Tibial artery (tissue), 4 donors: Measurements from ENCODE around the gene THEMIS.
"Not testable (repeated sequence)": the region's sequence is repeated elsewhere in the genome, so short reads cannot be mapped to it uniquely, and the experiment has no call there.

Experiments used
- DNase-seq, 2 donors: peaks; one replicate each; pipeline ENCODE4 v3.0.0-alpha.2; 2019
- H3K27ac ChIP-seq, 2 donors: fragments of 200-600 bp; sonication (generic) in 1 of 2; 1 replicate in 1 of 2; 2 replicates in 1 of 2; pipeline ENCODE4 v1.5.1; 2018 to 2019; ENCODE audit warnings: mild to moderate bottlenecking in 1 of 2
- H3K27me3 ChIP-seq, 2 donors: fragments of 200-600 bp; sonication (generic) in 1 of 2; one replicate each; pipeline versions ENCODE4 v1.5.1 to v1.6.0; 2016 to 2019
- H3K36me3 ChIP-seq, 3 donors: fragments of 200-600 bp; sonication (generic) in 2 of 3; one replicate each; pipeline ENCODE4 v1.5.1; 2016 to 2019; ENCODE audit warnings: mild to moderate bottlenecking in 2 of 3
- H3K4me1 ChIP-seq, 4 donors: fragments of 200-600 bp; sonication (generic) in 2 of 4; 1 replicate in 3 of 4; 2 replicates in 1 of 4; pipeline ENCODE4 v1.5.1; 2016 to 2019
- H3K4me3 ChIP-seq, 2 donors: fragments of 200-600 bp; sonication (generic) in 1 of 2; 1 replicate in 1 of 2; 2 replicates in 1 of 2; pipeline ENCODE4 v1.5.1; 2018 to 2019; ENCODE audit warnings: mild to moderate bottlenecking in 2 of 2
- H3K9me3 ChIP-seq, 3 donors: fragments of 200-600 bp; sonication (generic) in 1 of 3; one replicate each; pipeline ENCODE4 v1.5.1; 2016 to 2019
- intact Hi-C: fragments of 100-400 bp; cut with DNase I; formaldehyde crosslinking; loops from one replicate; pipeline ENCODE4 v1.15.0; 2023; ENCODE audit warnings: low total_unique reads
- TF ChIP-seq, protein P1 (sequence below), 2 experiments: fragments of 200-600 bp in 1 of 2; fragments of 450-650 bp in 1 of 2; IDR thresholded peaks; one replicate each; pipeline ENCODE4 v1.5.1; 2017 to 2019; ENCODE audit warnings: antibody characterized with exemption in 2 of 2, mild to moderate bottlenecking in 1 of 2, moderate library complexity in 1 of 2

THEMIS gene

GRCh38 chr6:127894051-127894450, 6.8 kb downstream of the THEMIS start:
- H3K27ac ChIP-seq: no peak overlapping the region
- no peaks in the 10 kb centered on the region for H3K36me3 ChIP-seq
- intact Hi-C loops: no loop called here
- H3K4me1 ChIP-seq: no peaks in the 10 kb centered on the region
- H3K27me3 ChIP-seq: no peaks in the 10 kb centered on the region
- no peaks in the 10 kb centered on the region for H3K9me3 ChIP-seq
- TF ChIP-seq, protein P1, sequence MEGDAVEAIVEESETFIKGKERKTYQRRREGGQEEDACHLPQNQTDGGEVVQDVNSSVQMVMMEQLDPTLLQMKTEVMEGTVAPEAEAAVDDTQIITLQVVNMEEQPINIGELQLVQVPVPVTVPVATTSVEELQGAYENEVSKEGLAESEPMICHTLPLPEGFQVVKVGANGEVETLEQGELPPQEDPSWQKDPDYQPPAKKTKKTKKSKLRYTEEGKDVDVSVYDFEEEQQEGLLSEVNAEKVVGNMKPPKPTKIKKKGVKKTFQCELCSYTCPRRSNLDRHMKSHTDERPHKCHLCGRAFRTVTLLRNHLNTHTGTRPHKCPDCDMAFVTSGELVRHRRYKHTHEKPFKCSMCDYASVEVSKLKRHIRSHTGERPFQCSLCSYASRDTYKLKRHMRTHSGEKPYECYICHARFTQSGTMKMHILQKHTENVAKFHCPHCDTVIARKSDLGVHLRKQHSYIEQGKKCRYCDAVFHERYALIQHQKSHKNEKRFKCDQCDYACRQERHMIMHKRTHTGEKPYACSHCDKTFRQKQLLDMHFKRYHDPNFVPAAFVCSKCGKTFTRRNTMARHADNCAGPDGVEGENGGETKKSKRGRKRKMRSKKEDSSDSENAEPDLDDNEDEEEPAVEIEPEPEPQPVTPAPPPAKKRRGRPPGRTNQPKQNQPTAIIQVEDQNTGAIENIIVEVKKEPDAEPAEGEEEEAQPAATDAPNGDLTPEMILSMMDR (IDR thresholded peaks at IDR 0.05): no peak
- no peak overlapping the region for H3K4me3 ChIP-seq
- DNase-seq: no peak

GRCh38 chr6:127893541-127893940, 7.3 kb downstream of the THEMIS start:
- Histone ChIP-seq H3K27me3 (no peaks in the 10 kb centered on the region), H3K9me3 (no peaks in the 10 kb centered on the region), H3K4me1 (no peaks in the 10 kb centered on the region), H3K4me3 (no peak overlapping the region), H3K27ac (no peak overlapping the region), H3K36me3 (no peaks in the 10 kb centered on the region)
- no peak for DNase-seq
- intact Hi-C loops: no loop called here
- TF ChIP-seq, protein P1 (IDR thresholded peaks at IDR 0.05): no peak

- Histone ChIP-seq H3K4me1 (no peaks in the 10 kb centered on the region), H3K4me3 (no peak overlapping the region), H3K36me3 (no peaks in the 10 kb centered on the region), H3K9me3 (no peaks in the 10 kb centered on the region), H3K27ac (no peak overlapping the region), H3K27me3 (no peaks in the 10 kb centered on the region)
- TF ChIP-seq, protein P1 (IDR thresholded peaks at IDR 0.05): no peak
- no peak for DNase-seq
- intact Hi-C loops: no loop called here
Measured at GRCh38 chr6:127891731-127892326, 9.0 kb downstream of the THEMIS start.

DNA sequence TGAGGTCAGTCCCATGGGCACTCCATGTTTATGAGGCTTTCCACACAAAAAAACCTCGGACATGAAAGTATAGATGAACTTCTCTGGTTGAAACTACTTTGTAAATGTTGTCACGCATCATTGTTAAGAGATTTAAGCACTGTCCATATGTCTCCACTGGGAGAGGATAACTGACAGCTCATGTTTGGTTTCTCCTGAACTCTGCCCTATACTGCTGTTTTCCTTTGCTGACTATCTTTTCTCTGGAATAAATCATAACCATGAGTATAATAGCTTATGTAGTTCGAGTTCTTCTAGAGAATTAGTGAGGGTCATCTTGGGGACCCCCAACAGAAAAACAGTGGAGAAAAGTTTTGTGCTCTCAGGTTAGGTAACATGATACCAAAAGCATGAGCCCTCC, 14.3 kb downstream of the THEMIS start:
- Histone ChIP-seq H3K27ac (no peak overlapping the region), H3K4me1 (no peaks in the 10 kb centered on the region), H3K27me3 (no peaks in the 10 kb centered on the region), H3K4me3 (no peak overlapping the region), H3K36me3 (no peaks in the 10 kb centered on the region), H3K9me3 (no peaks in the 10 kb centered on the region)
- no peak for DNase-seq
- intact Hi-C loops: no loop called here
- TF ChIP-seq, protein P1 (IDR thresholded peaks at IDR 0.05): no peak

DNA sequence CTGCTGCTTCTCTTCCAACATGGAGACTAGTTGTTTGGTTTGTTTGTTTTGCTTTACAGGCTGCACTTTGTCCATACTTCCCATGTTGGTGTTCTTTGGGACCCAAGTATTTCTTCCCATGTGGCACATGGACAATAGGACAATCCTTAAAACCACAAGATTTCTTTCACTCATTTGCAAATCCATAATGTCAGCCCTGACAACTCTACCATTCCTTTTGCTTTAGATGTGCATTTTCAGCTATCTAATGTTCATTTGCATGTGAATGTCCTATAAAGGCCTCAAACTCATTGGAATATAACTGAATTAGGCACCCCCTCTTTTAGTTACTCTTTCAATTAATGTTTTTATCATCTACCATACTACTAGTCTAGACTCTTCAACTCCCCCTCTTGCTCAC, 16.7 kb downstream of the THEMIS start:
- Histone ChIP-seq H3K36me3 (no peaks in the 10 kb centered on the region), H3K4me3 (no peak overlapping the region), H3K27me3 (no peaks in the 10 kb centered on the region), H3K9me3 (no peaks in the 10 kb centered on the region), H3K4me1 (no peaks in the 10 kb centered on the region), H3K27ac (no peak overlapping the region)
- DNase-seq: no peak
- TF ChIP-seq, protein P1 (IDR thresholded peaks at IDR 0.05): no peak
- intact Hi-C loops: no loop called here

- intact Hi-C loops, H3K36me3 ChIP-seq, H3K4me3 ChIP-seq, H3K27me3 ChIP-seq, DNase-seq, H3K9me3 ChIP-seq, H3K4me1 ChIP-seq, H3K27ac ChIP-seq: not testable (repeated sequence)
Measured at GRCh38 chr6:127881949-127882348, 18.9 kb downstream of the THEMIS start.
